HG03175 (cell line): ENCODE results near the gene CAV1.
"Not testable (repeated sequence)": the region's sequence is repeated elsewhere in the genome, so short reads cannot be mapped to it uniquely, and the experiment has no call there.

Experiments
- ATAC-seq: cut with Tn5 transposase; IDR thresholded peaks from one replicate; pipeline ENCODE4 v1.9.1; 2021; ENCODE audit warnings: mild to moderate bottlenecking, moderate library complexity; ENCODE audit not compliant: unreplicated experiment

Gene CAV1, protein sequence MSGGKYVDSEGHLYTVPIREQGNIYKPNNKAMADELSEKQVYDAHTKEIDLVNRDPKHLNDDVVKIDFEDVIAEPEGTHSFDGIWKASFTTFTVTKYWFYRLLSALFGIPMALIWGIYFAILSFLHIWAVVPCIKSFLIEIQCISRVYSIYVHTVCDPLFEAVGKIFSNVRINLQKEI

DNA sequence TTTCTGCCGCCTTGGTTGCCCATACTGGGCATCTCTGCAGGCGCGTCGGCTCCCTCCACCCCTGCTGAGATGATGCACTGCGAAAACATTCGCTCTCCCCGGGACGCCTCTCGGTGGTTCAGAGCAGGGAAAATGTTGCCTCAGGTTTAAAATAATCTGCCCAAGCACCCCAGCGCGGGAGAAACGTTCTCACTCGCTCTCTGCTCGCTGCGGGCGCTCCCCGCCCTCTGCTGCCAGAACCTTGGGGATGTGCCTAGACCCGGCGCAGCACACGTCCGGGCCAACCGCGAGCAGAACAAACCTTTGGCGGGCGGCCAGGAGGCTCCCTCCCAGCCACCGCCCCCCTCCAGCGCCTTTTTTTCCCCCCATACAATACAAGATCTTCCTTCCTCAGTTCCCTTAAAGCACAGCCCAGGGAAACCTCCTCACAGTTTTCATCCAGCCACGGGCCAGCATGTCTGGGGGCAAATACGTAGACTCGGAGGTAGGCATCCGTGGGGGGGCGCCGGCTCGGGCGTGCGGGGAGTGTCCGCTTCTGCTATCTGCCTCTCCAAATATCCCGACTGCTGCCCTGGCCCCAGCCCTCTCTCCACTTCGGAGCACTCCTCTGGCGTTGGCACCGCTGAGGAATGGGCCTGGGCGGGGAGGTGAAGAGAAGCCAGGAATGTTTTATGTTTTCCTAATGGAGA, at the start of gene CAV1:
Gene CAV1 (plus strand): TSS at position 428 of the 689 bp plus-strand sequence. CDS start 27 bp downstream, at position 455.
- no peak for ATAC-seq

DNA sequence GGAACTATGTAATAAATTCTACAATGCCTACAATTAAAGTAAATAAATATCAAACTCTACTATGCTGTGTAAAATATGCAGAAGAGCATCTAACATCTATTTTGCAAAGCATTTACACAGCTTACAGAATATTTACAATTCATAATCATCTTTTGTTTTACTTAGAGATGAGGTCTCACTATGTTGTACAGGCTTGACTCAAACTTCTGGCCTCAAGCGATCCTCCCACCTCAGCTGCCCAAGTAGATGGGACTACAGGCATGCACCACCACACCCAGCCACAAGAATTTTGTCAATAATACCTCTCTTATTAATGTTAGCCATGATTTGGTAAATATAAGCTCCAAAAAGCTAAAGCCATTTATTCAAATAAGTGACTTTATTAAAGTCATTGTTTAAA, 47.2 kb upstream of the CAV1 start:
- no peak for ATAC-seq

GRCh38 chr7:116478834-116479233, 46.0 kb upstream of the CAV1 start:
- peak; percentile 50 for ATAC-seq

GRCh38 chr7:116483271-116483942, 41.4 kb upstream of the CAV1 start:
- no peak for ATAC-seq

DNA sequence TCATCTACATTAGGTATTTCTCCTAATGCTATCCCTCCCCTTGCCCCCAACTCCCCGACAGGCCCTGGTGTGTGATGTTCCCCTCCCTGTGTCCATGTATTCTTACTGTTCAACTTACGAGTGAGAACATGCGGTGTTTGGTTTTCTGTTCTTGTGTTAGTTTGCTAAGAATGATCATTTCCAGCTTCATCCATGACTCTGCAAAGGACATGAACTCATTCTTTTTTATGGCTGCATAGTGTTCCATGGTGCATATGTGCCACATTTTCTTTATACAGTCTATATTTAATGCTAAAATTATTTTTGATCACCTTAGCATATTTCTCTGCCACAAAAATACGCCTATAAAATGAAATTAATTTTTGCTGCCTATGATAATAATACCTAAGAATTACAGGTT, 40.4 kb upstream of the CAV1 start:
- not testable (repeated sequence) for ATAC-seq

DNA sequence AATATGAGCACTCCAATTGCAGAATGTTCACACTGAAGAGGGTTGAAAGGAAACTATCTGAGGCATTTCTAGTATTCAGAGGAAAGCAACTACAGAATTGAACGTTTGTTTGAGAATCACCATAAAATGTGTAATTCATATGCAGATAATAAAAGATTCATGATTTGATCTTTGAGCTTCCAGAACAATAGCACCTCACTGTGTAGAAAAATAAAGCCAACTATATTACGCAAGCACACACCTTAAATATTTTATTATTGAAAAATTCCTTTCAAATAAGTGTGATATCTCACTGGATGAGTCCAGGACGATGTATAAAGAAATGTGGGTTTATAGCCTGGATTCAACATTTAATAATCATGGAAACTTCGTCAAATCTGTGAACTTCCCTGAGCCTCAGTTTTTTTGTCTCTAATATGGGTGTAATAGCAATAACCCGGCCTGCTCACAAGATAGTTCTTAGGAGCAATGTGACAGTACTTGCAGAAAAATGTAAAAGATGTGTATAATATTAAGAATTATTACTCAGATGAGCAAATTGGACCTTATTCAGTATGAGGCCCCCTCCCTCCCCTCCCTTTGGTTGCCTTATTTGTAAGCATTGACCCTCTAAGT, 36.8 kb upstream of the CAV1 start:
- no peak for ATAC-seq

GRCh38 chr7:116490351-116490750, 34.5 kb upstream of the CAV1 start:
- ATAC-seq, result no peak

GRCh38 chr7:116491887-116492653, 32.8 kb upstream of the CAV1 start:
- ATAC-seq, result no peak

- no peak for ATAC-seq
These were observed 32.2 kb upstream of the CAV1 start for GRCh38 chr7:116492654-116493109.

DNA sequence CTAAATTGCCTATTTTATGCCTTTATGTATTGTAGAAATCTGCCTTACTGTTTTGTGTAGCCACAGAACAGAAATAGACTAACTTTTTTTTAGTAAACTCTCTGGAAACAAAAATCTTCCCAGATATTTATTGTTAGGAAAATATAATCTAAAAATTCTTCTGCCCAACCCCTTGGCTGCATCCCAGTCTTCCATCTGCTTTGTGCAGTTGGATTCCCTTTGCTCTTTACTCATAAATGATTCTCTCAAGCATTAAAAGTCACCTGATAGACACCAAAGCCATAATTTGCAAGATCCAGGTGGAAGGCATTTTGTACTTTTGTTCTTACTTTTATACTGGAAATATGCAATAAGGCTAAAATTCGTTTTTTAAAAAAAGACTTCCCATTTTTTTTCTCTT, 31.4 kb upstream of the CAV1 start:
- ATAC-seq, result no peak

- ATAC-seq, result no peak
These were observed 30.4 kb upstream of the CAV1 start for GRCh38 chr7:116494472-116494871.

GRCh38 chr7:116495736-116496135, 29.1 kb upstream of the CAV1 start:
- ATAC-seq, result no peak

GRCh38 chr7:116496653-116497052, 28.2 kb upstream of the CAV1 start:
- no peak for ATAC-seq

DNA sequence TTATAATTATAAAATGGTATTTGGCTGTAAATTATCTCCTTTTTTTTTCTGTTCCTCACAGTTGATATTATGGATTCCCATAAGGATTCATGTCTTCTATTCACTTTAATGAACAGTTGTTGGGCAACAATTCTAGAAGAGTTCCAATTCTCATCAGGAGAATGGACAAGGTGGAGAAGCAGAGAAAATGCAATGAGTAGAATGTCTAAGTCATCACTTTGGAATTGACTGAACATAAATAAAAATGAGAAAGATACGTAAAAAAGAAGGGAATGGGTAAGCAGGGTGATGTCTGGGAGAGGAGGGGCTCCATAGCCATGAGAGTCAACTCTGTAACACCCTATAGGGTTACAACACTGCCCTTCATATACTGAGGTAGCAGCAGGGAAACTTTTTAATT, 27.1 kb upstream of the CAV1 start:
- ATAC-seq, result no peak

DNA sequence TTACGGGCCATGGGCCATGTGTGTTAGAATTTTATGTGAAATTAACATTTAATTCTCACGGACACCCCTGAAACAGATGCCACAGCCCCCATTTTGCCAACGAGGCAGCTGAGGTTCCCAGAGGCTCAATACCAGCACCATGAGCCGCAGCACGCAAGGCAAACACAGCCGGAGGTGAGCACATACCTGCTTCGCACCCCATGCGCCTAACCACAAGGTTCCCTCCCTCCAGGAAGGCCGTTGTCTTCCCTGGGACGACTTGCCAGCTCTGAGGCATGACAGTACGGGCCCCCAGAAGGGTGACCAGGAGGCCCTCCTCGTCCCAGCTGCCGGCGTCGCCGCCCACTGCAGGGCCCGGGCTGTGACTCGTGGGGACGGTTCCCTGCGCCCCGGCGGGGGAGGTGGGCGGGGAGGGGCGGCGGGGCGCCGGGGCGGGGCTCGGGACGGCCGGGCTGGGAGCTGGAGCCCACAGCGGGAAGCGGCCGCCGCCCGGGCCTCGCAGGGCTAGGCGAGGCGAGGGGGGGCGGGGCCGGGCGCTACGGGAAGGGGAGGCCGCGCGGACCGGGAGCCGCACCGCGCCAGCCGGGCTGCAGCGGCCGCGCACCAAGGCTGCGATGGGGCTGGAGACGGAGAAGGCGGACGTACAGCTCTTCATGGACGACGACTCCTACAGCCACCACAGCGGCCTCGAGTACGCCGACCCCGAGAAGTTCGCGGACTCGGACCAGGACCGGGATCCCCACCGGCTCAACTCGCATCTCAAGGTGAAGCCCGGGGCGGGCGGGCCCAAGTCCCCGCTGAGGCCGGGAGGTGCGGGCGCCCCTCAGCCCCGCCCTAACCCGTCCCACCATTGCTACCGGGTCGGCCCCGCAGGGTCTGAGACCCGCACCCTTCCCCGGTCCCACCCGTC, 25.4 kb upstream of the CAV1 start, which contains the start of gene CAV2:
Gene CAV2 (plus strand): TSS at position 571 of the 910 bp plus-strand sequence. CDS start 44 bp downstream, at position 615.
- peak; percentile 49 for ATAC-seq

- peak; percentile 53 for ATAC-seq
These were observed 24.6 kb upstream of the CAV1 start for GRCh38 chr7:116500078-116500853.

- no peak for ATAC-seq
These were observed 23.2 kb upstream of the CAV1 start for GRCh38 chr7:116501425-116502167.
